CD1c-positive myeloid dendritic cell (primary cell): ENCODE results near the gene PPP1R13B.

Source experiments
- DNase-seq: peaks from one replicate; pipeline ENCODE4 v3.0.0-alpha.2; 2016; ENCODE audit errors: extremely low spot score

The PPP1R13B gene

DNA sequence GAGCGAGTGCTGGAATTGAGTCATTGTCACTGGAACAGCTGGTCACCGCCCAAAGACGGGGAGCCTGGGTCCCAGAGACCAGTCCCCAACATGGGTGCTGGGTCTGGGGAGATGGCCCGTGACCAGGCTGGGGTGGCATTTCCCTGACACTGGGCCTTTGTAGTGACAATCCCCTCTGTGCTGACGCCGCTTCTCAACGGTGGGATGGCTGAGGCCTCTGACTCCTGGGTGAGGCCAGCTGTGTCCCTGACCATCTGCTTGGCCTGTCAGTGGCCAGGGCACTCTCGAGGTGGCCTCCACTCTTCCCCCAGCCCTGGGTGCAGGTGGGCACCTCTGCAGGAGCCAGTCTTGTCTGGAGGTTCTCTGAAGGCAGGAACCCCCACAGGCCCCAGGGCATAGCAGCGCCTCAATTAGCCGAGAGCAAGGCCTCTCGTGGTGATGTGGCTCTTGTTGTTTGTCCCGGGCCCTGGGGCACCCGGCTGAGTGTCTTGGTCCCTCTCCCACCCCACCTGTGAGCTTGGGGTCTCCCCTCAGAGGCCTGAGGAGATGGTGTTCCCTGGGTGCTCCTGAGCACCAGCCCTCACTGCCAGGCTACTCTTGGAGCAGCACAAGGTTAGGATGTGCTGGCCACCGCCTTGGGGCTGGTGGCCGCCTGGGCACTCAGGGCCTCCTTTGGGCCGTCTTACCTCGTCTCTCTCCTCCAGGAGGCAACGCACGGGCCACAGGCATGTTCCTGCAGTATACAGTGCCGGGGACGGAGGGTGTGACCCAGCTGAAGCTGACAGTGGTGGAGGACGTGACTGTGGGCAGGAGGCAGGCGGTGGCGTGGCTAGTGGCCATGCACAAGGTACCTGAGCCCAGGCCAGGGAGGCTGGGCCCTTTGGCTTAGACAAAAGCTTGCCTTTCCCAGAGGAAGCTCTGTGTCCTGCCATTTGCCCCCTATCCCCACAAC, 115.2 kb downstream of the PPP1R13B start:
- DNase-seq: no peak

DNA sequence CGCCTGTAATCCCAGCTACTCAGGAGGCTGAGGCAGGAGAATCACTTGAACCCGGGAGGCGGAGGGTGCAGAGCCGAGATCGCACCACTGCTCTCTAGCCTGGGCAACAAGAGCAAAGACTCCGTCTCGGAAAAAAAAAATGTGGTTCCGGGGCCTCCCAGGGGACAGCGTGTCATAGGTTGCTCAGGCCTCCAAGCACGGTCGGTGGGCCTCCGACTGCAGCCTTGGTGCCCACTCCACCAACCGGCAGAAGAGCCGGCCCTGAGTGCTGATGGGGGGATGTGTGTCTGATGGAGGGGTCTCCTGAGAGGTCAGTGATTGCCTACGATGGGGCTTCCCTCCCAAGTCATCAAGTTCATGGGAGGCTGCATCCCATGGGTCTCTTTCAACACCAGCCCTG, 115.9 kb downstream of the PPP1R13B start:
- no peak for DNase-seq

DNA sequence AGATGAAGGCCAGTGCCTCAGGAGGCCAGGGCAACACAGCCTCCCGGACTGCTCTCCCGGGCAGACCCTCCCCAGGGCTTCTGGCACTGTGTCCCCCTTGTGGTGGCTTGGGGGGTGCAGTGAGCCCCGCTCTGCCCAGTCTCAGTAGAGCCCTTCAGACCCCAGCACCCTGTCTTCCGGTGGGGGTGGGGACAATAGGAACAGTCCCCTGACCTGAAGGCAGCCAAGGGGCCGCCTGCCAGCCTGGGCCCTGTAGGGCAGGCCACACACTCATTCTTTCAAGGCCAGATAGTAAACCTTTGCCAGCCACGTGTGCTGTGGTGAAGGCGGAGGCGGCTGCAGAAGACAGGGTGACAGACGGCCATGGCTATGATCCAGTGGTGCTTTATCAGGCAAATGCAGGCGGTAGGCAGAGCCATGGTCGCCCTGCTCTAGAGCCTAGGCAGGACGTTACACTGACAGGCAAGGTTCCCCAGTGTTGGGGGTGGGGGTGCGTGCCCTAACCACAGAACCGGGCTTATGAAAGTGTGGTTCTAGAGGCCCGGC, 116.8 kb downstream of the PPP1R13B start:
- no peak for DNase-seq

DNA sequence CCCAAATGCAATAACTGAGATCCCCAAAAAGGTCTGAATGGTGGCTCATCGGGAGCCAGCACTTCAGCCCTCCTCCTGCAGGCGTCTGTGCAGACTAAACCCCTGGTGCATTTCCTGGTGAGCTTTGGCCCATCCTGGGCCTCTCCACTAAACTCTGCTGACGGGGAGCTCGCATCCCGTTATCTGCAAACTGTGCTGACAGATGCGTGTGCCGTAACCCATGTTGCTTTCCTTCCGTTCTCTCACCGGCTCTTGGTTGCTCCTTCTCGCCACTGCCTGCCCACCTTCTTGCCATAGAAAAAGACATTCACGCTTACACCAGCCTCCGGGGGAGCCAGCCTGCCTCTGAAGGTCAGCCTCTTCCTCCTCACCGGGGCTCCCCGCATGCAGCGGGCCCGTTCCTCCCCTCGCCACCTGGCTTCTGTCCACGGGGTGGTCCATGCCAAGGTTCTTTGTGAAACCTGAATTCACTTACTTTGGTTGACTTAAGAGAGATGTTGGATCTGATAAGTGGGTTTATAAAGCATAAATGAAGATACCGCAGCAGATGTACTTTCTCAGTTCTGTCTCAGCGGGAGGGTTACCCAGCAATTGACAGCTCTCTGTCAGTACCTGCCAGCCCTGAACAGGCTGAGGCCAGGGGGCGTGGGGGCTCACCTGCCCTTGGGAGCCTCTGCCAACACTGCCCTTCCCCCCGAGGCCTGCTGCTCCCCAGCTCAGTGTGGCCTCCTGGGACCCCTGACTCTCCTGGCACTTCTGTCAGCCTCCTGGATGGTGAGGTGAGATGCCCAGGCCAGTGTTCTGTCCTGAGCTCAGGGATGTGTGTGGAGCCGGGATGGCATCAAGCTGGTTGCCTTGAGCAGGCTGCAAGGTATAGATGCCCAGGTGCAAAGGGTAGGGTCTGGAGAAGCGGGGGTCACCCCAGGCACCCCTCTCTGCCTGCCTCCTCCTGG, 117.6 kb downstream of the PPP1R13B start:
- DNase-seq: no peak

DNA sequence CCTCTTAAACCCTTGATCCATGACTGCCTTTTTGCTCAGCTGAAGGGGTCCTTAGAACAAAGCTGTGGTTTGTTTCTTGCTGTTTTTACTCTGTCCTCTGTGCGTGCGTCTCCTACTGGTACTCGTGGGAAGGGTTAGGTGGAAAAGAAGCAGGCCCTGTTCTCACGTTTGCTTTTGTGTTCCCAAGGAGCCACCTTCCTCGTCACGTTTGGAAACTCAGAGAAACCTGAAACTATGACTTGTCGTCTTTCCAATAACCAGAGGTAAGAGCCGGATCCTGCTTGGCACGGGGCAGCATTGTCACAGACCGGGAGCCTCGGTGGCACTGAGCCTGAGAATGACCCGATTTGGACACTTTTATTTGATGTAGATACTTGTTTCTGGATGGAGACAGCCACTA, 118.7 kb downstream of the PPP1R13B start:
- no peak for DNase-seq

DNA sequence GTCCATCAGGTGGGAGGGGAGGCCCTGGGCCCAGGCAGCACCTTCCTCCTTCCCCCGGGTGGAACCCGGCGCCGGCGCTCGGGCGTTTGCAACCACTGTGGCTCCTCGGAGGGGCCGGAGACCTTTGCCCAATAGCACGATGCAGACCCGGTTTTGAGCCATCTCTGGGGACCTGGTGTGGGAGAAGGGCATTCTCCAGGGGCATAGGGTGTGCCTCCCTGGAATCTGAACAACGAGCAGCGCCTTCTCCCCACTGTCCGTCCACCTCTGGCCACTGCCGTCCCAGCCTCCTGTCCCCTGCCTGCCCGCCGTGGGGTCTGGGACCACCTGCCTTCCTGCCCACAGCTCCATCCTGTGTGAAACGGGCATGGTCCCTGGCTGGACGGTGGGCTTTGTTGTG, 119.2 kb downstream of the PPP1R13B start:
- no peak for DNase-seq

DNA sequence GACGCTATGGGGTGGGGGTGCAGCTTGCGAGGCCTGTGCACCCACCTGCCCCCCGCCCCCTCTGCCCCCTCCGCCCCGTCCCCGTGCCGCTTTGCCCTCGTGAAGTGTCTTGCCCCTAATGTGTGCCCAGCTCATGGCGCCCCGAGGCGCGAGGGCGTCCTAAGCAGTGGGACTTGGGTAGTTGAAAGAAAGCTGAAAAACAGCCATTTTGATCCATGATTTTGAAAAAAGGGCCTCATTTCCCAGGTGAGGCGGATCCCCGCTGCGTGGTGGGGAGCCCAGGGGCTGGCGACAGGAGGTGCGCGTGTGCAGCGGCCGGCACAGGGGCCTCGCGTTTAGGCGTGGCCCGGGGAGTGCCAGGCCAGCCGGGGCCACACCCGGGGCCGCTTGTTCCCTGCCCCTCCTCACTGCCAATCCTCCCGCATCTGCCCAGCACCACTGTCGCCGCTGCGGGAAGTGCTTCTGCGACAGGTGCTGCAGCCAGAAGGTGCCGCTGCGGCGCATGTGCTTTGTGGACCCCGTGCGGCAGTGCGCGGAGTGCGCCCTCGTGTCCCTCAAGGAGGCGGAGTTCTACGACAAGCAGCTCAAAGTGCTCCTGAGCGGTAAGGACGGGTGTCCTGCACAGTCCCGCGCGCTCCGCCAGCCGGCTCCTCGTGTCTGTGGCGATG, 119.9 kb downstream of the PPP1R13B start:
- DNase-seq: no peak

DNA sequence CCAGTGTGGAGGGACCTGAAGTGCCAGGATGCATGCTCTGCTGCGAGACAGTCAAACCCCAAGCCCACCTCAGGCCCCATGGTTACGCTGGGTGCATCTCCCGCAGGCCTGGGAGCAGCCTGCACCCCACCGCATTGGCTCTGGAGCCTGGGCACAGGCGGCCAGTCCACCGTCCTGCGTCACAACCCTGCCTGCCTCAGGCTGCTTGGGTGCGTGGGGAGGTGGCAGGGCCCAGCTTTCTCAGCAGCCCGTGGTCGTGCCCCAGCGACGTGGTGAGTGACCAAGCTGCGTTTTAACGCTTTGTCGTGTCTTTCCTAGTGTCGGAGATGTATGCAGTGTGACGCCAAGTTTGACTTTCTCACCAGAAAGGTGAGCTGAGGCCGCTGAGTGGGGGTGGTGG, 120.9 kb downstream of the PPP1R13B start:
- no peak for DNase-seq

DNA sequence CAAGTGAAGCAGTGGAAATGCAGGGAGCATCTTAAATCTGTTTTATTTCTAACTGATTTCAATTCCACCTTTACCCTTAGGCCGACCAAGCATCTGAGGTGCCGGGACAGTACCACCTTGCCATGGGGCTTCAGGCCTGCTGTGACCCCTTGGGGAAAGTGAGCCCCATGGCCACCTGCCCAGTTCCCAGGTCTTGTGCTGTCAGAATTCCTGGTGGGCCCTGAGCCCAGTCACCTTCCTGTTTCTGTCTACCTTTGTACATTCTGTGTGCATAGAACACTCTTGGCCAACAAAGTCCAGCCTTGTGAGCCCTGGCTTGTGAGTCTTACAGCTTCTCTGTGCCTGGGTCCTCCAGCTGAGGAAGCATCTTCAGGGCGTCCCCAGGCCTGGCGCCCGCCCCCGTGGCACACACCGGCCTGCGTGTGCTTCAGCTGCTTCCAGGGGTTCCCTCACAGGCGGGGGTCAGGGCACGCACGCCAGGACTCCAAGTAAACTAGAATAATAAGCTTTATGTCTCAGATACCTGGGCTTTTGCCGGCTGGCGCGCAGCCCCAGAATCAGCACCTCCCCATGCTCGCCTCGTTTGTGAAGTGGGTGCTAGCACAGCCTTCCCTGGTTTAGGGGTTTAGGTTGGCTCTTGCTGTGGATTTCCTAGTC, 121.5 kb downstream of the PPP1R13B start:
- no peak for DNase-seq

DNA sequence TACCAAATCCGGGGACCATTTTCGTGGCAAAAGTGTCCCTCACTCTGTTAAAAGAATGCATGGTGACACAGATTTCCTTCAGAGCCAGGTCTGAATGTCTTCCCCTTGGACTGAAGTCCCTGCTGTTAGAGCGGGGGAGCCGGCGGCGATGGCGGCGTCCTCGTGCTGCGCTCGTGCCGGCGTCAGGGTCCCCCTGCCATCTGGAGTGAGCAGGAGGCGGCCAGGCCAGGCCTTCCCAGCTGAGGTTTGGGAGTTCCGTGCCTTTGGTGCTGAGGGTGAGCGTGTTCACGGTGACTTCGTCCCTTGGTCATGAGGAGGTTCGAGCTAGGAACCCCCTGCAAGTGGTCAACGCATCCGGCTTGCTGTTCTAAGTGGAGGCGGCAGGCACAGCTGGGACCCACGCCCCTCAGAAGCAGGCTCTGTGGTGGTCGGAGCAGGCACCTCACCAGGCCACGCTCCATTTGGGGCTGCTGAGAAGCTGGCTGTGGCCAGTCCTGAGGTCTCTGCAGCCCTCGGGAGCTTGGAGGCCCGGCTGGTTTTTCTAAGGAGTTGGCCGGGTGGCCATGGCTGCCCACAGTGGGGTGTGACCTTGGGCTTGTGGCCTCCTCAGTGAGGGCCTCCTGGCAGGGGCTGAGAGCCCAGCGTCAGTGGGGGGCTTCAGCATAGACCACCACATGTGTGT, 122.2 kb downstream of the PPP1R13B start:
- DNase-seq: no peak

DNA sequence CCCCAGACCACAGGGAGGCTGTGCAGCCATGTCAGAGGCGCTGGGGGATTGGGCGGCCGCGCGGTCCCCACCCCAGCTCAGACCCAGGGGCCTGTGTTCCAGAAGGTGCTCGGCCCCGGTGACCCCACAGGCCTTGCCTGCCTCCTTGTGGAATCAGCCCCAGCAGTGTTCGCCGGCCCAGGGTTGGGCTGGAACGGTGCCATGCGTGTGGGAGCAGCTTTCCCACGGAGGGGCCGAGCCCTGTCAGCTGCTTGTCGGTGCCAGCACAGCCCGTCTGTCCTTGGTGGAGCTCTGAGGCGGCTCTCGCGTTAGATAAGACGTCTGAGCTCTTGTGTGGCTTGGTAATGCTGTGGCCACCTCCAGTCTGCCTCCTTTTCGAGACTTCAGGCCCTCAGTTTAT, 123.3 kb downstream of the PPP1R13B start:
- DNase-seq: no peak

DNA sequence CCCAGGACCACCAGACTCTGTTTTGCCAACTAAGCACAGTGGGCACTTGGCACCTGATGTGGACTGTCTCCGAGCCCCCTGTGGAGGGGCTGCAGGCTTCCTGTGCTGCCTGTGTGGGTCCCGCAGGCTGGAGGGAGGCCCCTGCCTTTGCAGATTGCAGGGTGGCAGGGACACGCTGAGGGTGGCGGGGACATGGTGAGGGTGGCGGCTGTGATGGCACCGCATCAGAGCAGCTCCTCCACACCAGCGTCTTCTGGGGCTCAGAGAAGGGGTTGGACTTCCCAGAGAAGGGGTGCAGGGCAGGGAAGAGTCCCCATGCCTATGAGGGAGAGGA, 123.7 kb downstream of the PPP1R13B start:
- no peak for DNase-seq

DNA sequence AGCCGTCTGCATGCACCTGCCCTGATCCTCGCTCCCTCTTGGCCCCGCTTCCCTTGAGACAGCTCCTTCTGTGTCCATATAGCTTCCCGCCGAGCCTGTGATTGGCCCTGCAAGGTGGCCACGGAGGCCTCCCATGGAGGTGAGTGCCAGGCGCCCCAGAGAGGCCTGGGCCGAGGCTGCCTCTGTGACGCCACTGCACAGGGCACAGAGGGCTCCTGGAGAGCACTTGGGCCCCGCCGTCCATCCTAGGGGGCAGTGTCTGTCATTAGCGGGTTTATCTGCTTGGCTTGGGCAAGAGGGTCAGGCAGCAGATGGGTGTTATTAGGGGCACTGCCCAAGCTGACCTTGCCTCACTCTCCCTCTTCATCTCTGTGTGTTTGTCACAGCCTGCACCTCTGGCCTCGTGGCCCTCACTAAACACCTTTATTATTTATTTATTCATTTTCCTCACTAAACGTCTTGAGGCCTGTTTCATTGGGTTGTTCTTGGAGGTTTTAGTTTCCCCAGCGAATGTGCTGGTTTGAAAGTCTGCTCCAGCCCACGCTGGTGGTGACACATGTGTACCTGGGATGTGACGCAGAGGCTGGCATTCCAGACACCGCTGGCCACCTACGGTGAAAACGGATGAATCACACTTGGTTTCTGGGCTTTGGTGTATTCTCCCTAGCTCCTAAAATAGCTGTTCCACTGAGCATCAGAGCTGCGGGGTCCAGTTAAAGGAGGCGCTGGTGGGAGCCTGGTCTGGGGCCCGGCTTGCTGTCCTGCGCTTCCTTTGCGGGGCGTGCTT, 125.8 kb downstream of the PPP1R13B start:
- no peak for DNase-seq

DNA sequence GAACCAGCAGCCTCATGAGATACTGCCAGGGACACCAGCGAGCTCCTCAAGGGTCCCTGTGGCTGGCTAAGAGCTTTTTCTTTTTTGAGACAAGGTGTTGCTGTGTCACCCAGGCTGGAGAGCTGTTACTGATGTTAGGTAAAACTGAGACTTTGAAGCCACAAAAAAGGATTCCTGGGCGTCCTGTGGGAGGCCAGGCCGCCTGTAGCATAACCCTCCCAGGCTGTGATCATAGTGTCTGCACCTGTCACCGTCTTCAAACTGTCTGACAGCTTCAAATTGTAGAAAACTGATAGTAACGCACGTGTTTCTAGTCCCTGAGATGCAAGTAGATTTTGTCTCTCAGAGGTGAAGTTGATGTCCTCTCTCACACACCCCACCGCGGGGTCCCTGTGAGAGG, 127.6 kb downstream of the PPP1R13B start:
- no peak for DNase-seq

DNA sequence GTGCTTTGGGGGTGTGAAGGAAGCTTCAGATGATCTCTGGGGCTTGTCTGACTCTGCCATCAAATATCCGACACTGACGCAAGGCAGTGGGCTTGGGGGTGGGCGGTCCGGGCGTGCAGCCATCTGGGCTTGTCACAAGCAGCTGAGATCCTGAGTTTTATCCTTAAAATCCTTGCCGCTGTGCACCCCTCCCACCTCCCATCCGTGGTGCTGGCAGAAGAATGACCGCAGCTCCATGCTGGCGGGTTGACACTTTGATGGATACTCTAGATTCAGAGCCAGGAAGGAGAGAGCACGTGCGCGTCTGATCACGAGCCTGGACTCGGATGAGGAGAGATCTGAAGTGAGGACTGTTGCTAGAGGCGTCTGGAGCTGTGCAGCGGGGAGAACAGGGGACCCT, 128.8 kb downstream of the PPP1R13B start:
- DNase-seq: no peak

DNA sequence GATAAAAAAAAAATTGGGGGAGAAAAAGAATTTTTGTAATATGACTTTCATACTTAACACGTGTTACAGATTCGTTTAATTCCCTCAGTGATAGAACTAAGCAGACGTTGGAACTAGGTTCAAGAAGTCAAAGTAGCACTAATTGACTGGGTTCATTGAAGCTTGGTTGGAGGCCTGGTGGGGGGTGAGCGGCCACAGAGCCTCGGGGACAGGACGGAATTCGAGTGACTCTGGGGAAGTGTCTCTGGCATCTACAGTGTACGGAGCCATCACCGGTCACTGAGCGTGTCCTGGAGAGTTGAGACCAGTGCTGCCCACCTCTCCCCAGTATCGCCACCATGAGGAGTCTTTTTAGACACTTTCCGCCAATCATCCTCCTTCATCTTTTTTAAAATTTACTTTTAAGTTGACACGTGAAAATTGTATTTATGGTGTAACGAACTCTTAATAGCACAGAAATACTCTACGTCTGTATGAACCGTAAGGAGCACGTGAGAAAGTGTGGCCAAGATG, 130.4 kb downstream of the PPP1R13B start:
- no peak for DNase-seq

DNA sequence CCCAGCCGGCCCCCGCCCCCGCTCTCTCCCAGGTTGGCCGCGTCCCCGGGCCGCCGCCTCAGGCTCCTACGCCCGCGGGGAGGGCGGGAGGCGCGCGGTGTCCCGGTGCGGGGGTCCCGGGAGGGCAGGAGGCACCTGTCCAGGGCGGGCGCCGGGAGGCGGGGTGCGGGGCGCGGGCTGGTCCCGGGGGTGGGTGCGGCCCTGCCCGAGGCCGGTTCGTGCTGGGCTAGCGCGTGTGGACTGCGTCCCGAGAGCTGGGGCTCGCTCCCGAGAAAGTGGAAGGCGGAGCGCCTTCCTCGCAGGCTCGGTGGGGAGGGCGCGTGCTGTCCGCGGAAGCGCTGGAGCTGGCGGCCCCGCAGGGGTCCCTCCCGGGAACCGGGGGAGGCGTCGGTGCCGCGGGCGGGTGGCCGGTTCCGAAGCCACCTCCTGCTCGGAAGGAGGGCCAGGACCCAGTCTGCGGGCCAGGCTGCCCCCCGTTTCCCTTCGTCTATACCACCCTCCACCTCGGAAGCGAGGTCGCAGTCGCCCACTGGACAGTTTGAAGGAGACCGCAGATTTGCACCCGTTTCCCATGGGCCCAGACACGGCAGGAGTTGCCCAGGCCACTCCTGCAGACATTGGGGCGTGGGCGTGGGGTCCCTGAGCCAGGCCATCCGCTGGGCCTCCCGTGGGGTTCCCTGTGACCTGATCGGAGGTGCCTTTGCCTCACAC, 131.1 kb downstream of the PPP1R13B start:
- peak; percentile 29 for DNase-seq

DNA sequence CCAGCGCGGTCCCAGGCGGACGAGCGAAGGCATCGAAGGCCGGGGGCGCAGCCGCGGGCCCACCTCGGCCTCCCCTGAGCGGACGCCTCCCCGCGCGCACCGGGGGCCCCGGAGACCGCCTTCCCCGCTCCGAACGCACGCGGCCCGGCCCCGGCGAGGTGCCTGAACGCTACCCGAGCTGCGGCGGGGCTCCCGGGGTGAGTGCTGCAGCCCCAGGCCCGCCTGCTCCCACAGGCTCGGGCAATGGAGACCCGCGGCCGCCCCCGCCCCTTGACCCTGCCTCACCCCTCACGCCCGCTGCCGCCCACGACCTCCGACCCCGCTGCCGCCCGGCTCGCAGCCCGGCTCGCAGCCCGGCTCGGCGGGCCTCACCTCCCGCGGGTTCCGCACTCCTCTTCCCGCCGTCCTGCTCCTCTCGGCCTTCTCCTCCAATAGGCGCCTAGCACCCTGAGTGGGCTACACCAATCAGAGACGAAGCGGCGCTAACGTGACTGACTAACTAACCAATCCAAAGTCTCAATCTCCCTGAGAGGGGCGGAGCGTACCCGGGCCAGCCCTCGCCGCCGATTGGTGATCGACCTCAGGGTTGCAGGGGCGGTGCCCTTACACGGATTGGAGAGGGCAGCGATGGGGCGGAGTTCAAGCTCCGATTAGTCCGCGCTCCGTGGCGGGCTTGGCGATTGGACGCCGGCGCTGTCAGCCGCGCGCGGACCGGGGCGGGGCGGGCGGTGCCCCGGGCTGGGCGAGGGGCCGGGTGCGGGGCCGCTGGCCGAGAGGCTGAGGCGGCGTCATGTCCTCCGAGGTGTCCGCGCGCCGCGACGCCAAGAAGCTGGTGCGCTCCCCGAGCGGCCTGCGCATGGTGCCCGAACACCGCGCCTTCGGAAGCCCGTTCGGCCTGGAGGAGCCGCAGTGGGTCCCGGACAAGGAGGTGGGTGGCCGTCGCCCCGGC, 132.0 kb downstream of the PPP1R13B start, which contains the start of the genes XRCC3 and ZFYVE21:
Gene XRCC3, minus strand, starts transcription at position 400 of the 949 bp plus-strand sequence. CDS start 4,364 bp downstream, outside the sequence.
Gene ZFYVE21, plus strand, starts transcription at position 759 of the 949 bp plus-strand sequence. Its CDS starts 32 bp downstream, at position 791.
- DNase-seq: peak; percentile 100
